Psoas muscle (tissue), 8 donors: ENCODE measurements around the gene GRK1. TPM values are rescaled to one million over a fixed set of nuclear protein-coding genes. Genes with fewer than 3 reads are reported as not detected.

Experiments
- ATAC-seq, 4 donors: fragments of 200-7000 bp; cut with Tn5 transposase; one replicate each; pipeline ENCODE4 v1.9.1; 2020; ENCODE audit warnings: moderate library complexity in 3 of 4, mild to moderate bottlenecking in 2 of 4
- DNase-seq, 2 donors: peaks; one replicate each; pipeline ENCODE4 v3.0.0-alpha.2; 2020
- H3K27ac ChIP-seq: fragments of 200-600 bp; one replicate; pipeline ENCODE4 v1.8.0; 2022
- H3K27me3 ChIP-seq, 3 donors: fragments of 200-600 bp in 1 of 3; one replicate each; pipeline versions ENCODE4 v1.6.1 to v1.8.0; 2013 to 2022; ENCODE audit warnings: low read length in 2 of 3, mild to moderate bottlenecking in 2 of 3, moderate library complexity in 1 of 3; ENCODE audit not compliant: insufficient read depth in 3 of 3
- H3K36me3 ChIP-seq, 2 donors: fragments of 200-600 bp in 1 of 2; one replicate each; pipeline versions ENCODE4 v1.6.1 to v1.8.0; 2013 to 2022; ENCODE audit warnings: low read depth in 1 of 2, mild to moderate bottlenecking in 1 of 2, moderate library complexity in 1 of 2; ENCODE audit not compliant: insufficient read depth in 1 of 2
- H3K4me1 ChIP-seq: fragments of 200-600 bp; one replicate; pipeline ENCODE4 v1.8.0; 2022
- H3K4me3 ChIP-seq: fragments of 200-600 bp; one replicate; pipeline ENCODE4 v1.8.0; 2022; ENCODE audit warnings: mild to moderate bottlenecking
- H3K9me3 ChIP-seq: fragments of 200-600 bp; one replicate; pipeline ENCODE4 v1.8.0; 2022
- WGBS, 3 donors: extraction: QIAGEN DNeasy Blood & Tissue Kit; methylation state at CpG; one replicate each; pipeline versions ENCODE4 v1.1.6 to v1.1.7; 2013; 5-methylcytosine and 5-hydroxymethylcytosine counted together
- intact Hi-C, 2 donors: fragments of 100-400 bp; cut with DNase I; formaldehyde crosslinking; loops; one replicate each; pipeline versions ENCODE4 v1.11.0 to v1.14.2; 2022
- polyA plus RNA-seq, 3 donors: library from polyadenylated mRNA; stranded (reverse); fragments of 200-250 nt; gene quantifications; one replicate each; pipeline ENCODE4 v1.2.3, GENCODE V29; 2013
- total RNA-seq, 4 donors: library from RNA; stranded (reverse); fragmentation: NEBNext Ultra II Directional in 2 of 4; extraction: Animal tissue kit (Norgen Biotek cat#: 25700) in 2 of 4; gene quantifications; one replicate each; pipeline versions ENCODE4 v1.2.1 to v1.2.4, GENCODE V29; 2021 to 2023
- TF ChIP-seq, protein P1 (sequence below): fragments of 200-600 bp; IDR thresholded peaks from one replicate; pipeline ENCODE4 v1.8.0; 2022; ENCODE audit warnings: antibody characterized with exemption
- donor health status: healthy with polysubstance abuse.
- donor health status: DM: no; HTN: no; CAD: no; lungs with moderate emphysema.
- donor health status: Bipolar disorder and iron deficiency.
- donor health status: healthy.
- donor health status: DM: yes; HTN: yes; CAD: no.
- donor health status: DM: no; HTN: no; CAD: no.
- donor health status: DM: no; HTN: no; CAD: no.
- donor health status: DM: yes; HTN: yes; CAD: no.

The GRK1 gene
- total and polyA plus RNA-seq, 7 donors, result 0.10 TPM; not detected in 6

DNA sequence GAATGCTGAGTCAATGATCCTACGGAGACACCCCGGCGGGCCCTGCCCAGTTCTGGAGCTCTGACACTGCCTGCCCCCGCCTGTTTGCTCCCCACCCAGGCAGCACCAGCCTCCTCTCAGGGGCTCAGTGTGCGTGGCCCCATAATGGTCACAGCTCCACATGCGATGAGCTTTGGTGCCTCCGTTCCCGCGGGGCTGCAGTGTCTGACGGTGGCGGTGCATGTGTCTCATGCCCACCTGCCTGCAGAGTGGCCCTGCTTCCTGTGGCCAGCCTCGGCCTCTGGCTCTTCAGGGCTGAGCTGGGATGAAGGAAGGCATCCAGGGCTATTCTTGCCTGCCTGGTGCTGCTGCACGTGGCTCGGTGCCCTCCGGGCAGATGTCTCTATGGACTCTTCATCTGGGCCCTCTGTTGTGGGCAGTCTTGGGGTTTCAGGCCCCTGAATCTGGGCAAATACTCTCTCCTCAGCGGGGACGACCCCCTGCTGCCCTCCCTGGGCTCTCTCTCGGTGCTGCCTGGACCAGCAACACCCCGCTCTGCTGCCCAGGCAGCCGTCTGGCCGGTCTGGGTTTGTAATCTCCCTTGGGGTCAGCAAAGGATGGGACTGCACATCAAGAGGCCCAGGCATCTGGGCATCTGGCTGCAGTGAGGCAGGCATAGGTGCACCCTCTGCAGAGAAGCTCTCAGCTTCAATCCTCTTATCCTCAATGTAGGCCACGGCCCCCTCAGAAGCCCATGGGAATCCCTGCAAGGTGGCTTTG, 72.7 kb downstream of the GRK1 start:
- Histone ChIP-seq H3K4me3 (no peak overlapping the region), H3K36me3 (no peaks in the 10 kb centered on the region), H3K9me3 (no peaks in the 10 kb centered on the region), H3K27me3 (peaks cover 0 to 51% (median 6%) of the 10 kb centered on the region in 3 donors), H3K4me1 (no peaks in the 10 kb centered on the region), H3K27ac (no peak overlapping the region)
- TF ChIP-seq, protein P1, sequence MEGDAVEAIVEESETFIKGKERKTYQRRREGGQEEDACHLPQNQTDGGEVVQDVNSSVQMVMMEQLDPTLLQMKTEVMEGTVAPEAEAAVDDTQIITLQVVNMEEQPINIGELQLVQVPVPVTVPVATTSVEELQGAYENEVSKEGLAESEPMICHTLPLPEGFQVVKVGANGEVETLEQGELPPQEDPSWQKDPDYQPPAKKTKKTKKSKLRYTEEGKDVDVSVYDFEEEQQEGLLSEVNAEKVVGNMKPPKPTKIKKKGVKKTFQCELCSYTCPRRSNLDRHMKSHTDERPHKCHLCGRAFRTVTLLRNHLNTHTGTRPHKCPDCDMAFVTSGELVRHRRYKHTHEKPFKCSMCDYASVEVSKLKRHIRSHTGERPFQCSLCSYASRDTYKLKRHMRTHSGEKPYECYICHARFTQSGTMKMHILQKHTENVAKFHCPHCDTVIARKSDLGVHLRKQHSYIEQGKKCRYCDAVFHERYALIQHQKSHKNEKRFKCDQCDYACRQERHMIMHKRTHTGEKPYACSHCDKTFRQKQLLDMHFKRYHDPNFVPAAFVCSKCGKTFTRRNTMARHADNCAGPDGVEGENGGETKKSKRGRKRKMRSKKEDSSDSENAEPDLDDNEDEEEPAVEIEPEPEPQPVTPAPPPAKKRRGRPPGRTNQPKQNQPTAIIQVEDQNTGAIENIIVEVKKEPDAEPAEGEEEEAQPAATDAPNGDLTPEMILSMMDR, result no peak
- intact Hi-C loops, result no loop called here
- ATAC-seq (no peak), DNase-seq (no peak)
- WGBS, 3 donors, result 81 to 89% (median 87%) methylated on average over 22 of the region's 22 CpGs

DNA sequence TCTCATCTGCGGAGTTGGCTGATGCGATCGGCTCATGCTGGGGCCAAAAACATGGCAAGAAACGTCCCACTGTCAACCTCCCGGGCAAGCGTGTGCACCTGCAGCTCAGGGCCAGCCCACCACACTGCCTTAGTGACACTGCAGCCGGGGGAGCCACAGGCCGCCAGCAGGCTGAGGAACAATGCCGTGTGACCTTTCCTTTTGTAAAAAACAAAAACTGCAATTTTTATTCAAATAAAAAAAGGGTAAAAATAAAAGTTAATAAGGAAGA, 73.2 kb downstream of the GRK1 start:
- DNase-seq, result no peak
- ATAC-seq, result no peak
- intact Hi-C loops, result no loop called here
- H3K27me3 ChIP-seq, result peaks cover 0 to 51% (median 6%) of the 10 kb centered on the region in 3 donors
- H3K4me3 ChIP-seq, result no peak overlapping the region
- no peak overlapping the region for H3K27ac ChIP-seq
- no peaks in the 10 kb centered on the region for H3K4me1 ChIP-seq
- TF ChIP-seq, protein P1, result no peak
- H3K9me3 ChIP-seq, result no peaks in the 10 kb centered on the region
- H3K36me3 ChIP-seq, result no peaks in the 10 kb centered on the region
- 81 to 85% (median 83%) methylated on average over 9 of the region's 9 CpGs for WGBS, 3 donors

DNA sequence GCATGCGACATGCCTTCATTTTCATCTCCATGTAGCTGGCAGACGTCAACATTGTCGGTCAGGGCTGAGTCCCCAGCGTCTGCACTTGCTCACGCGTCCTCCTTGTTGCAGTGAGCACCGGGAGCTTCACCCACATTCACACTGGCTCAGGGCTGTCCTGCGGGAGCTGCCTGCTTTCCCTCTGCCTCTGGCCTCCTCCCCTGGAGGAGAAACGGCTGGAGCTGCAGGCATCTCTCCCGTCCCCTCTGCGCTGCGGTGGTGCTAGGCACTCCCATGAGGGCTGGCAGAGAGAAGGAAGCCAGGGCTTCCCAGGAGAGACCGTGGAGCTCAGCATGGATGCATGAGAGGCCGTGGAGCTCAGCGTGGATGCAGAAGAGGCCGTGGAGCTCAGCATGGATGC, 73.6 kb downstream of the GRK1 start:
- Histone ChIP-seq H3K4me3 (no peak overlapping the region), H3K36me3 (no peaks in the 10 kb centered on the region), H3K27ac (no peak overlapping the region), H3K9me3 (no peaks in the 10 kb centered on the region), H3K4me1 (no peaks in the 10 kb centered on the region), H3K27me3 (peaks cover 0 to 51% (median 6%) of the 10 kb centered on the region in 3 donors)
- TF ChIP-seq, protein P1, result no peak
- no peak for DNase-seq
- ATAC-seq, result no peak
- intact Hi-C loops, result no loop called here
- 84 to 88% (median 85%) methylated on average over 16 of the region's 16 CpGs for WGBS, 3 donors

GRCh38 chr13:113741191-113741668, 74.2 kb downstream of the GRK1 start:
- H3K9me3 ChIP-seq, result no peaks in the 10 kb centered on the region
- H3K27ac ChIP-seq, result no peak overlapping the region
- H3K27me3 ChIP-seq, result peaks cover 0 to 49% (median 6%) of the 10 kb centered on the region in 3 donors
- intact Hi-C loops, result no loop called here
- H3K4me1 ChIP-seq, result no peaks in the 10 kb centered on the region
- TF ChIP-seq, protein P1, result no peak
- DNase-seq (no peak), ATAC-seq (no peak)
- no peak overlapping the region for H3K4me3 ChIP-seq
- 77 to 83% (median 82%) methylated on average over 15 of the region's 15 CpGs for WGBS, 3 donors
- H3K36me3 ChIP-seq, result no peaks in the 10 kb centered on the region

GRCh38 chr13:113742000-113742441, 75.0 kb downstream of the GRK1 start:
- Histone ChIP-seq H3K4me1 (no peaks in the 10 kb centered on the region), H3K27ac (no peak overlapping the region), H3K9me3 (no peaks in the 10 kb centered on the region), H3K4me3 (no peak overlapping the region), H3K36me3 (no peaks in the 10 kb centered on the region), H3K27me3 (peaks cover 0 to 43% (median 6%) of the 10 kb centered on the region in 3 donors)
- peak in 1 of 2 donors; percentile 47 for DNase-seq
- WGBS, 3 donors, result 12 to 31% (median 21%) methylated on average over 15 of the region's 15 CpGs
- ATAC-seq, result peak; percentile 36 to 73 (median 52)
- TF ChIP-seq, protein P1, result no peak
- intact Hi-C loops, result no loop called here
